Stomach (tissue), 9 donors: ENCODE measurements around the gene UNC93A. TPM values are rescaled to one million over a fixed set of nuclear protein-coding genes. Genes with fewer than 3 reads are reported as not detected.
"Not testable (repeated sequence)": the region's sequence is repeated elsewhere in the genome, so short reads cannot be mapped to it uniquely, and the experiment has no call there.

Experiments
- DNase-seq, 2 donors: peaks; one replicate each; pipeline versions ENCODE4 v3.0.0 to v3.0.0-alpha.2; 2013 to 2019
- H3K27ac ChIP-seq, 5 donors: fragments of 200-600 bp in 4 of 5; sonication (generic) in 4 of 5; one replicate each; pipeline ENCODE4 v1.5.1; 2013 to 2019; ENCODE audit warnings: mild to moderate bottlenecking in 1 of 5, moderate library complexity in 1 of 5
- H3K27me3 ChIP-seq, 3 donors: fragments of 200-600 bp; sonication (generic); one replicate each; pipeline ENCODE4 v1.5.1; 2017 to 2019; ENCODE audit warnings: mixed run types in 1 of 3
- H3K36me3 ChIP-seq, 4 donors: fragments of 200-600 bp; sonication (generic); 1 replicate in 3 of 4; 2 replicates in 1 of 4; pipeline ENCODE4 v1.5.1; 2016 to 2019
- H3K4me1 ChIP-seq, 4 donors: fragments of 200-600 bp; sonication (generic); one replicate each; pipeline ENCODE4 v1.5.1; 2016 to 2019
- H3K4me3 ChIP-seq, 4 donors: fragments of 200-600 bp; sonication (generic) in 3 of 4; one replicate each; pipeline ENCODE4 v1.5.1; 2016 to 2019; ENCODE audit warnings: mild to moderate bottlenecking in 1 of 4
- H3K9me3 ChIP-seq, 4 donors: fragments of 200-600 bp; sonication (generic); one replicate each; pipeline ENCODE4 v1.5.1; 2016 to 2019
- EP300 ChIP-seq: sonication (generic); formaldehyde crosslinking; IDR thresholded peaks from one replicate; pipeline ENCODE4 v1.6.1; 2017; ENCODE audit warnings: antibody characterized with exemption
- POLR2A ChIP-seq, 4 donors: fragments of 450-650 bp; IDR thresholded peaks; one replicate each; pipeline ENCODE4 v1.6.1; 2016; ENCODE audit warnings: antibody characterized with exemption in 4 of 4, control low read depth in 2 of 4, mild to moderate bottlenecking in 1 of 4, moderate library complexity in 1 of 4
- POLR2AphosphoS5 ChIP-seq, 3 donors: sonication (generic); formaldehyde crosslinking; IDR thresholded peaks; one replicate each; pipeline ENCODE4 v1.6.1; 2016; ENCODE audit warnings: antibody characterized with exemption in 3 of 3
- WGBS, 5 donors: extraction: QIAGEN DNeasy Blood & Tissue Kit in 3 of 5; methylation state at CpG; one replicate each; pipeline versions ENCODE4 v1.1.5 to v1.1.7; 2013 to 2018; 5-methylcytosine and 5-hydroxymethylcytosine counted together
- intact Hi-C: fragments of 100-400 bp; cut with DNase I; formaldehyde crosslinking; loops from one replicate; pipeline ENCODE4 v1.15.1; 2023; ENCODE audit warnings: low total_unique reads
- polyA plus RNA-seq, 3 donors: library from polyadenylated mRNA; stranded (reverse); fragments of 200-250 nt; gene quantifications; one replicate each; pipeline ENCODE4 v1.2.3, GENCODE V29; 2013
- total RNA-seq, 5 donors: library from RNA; depleted of rRNA; stranded (reverse); fragments of >200 nt; gene quantifications; one replicate each; pipeline versions ENCODE4 v1.1.0 to v1.2.3, GENCODE V29; 2014 to 2016
- TF ChIP-seq, protein P1 (sequence below), 7 experiments: fragments of 450-650 bp in 4 of 7; fragments of 200-600 bp in 3 of 7; sonication (generic) in 3 of 7; IDR thresholded peaks; one replicate each; pipeline ENCODE4 v1.5.1; 2016 to 2019; ENCODE audit warnings: antibody characterized with exemption in 7 of 7, control low read depth in 2 of 7, mild to moderate bottlenecking in 1 of 7
- donor health status: healthy with polysubstance abuse.
- donor health status: Bipolar disorder and iron deficiency.
- donor health status: healthy.

UNC93A gene
- total and polyA plus RNA-seq, 8 donors, result 0.13 to 0.73 TPM; not detected in 6

DNA sequence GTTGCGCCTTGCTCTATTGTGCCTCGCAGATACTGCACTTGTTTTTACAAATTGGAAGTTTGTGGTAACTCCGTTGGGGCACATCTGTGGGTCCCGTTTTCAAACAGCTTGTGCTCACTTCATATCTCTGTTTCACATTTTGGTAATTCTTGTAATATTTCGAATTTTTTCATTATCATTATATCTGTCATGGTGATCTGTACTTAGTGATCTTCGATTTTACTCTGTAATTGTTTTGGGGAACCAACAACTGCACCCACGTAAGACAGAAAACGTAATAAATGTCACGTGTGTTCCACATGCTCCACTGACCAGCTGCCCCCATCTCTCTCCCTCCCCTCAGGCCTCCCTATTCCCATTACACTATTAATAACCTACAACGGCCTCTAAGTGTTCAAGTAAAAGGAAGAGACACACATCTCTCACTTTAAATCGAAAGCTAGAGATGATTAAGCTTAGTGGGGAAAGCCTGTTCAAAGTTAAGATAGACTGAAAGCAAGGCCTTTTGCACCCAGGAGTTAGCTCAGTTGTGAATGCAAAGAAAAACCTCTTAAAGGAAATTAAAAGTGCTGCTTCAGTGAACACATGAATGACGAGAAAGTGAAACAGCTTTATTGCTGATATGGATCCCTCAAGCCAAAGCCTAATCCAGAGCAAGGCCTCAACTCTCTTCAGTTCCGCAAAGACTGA, 60.7 kb downstream of the UNC93A start:
- peaks cover 0 to 48% (median 18%) of the 10 kb centered on the region in 3 donors for H3K27me3 ChIP-seq
- H3K9me3 ChIP-seq, result peaks cover 0 to 8% (median 3%) of the 10 kb centered on the region in 4 donors
- no peak overlapping the region for H3K27ac ChIP-seq
- no peak for TF ChIP-seq POLR2AphosphoS5 (IDR thresholded peaks at IDR 0.05)
- TF ChIP-seq, protein P1, sequence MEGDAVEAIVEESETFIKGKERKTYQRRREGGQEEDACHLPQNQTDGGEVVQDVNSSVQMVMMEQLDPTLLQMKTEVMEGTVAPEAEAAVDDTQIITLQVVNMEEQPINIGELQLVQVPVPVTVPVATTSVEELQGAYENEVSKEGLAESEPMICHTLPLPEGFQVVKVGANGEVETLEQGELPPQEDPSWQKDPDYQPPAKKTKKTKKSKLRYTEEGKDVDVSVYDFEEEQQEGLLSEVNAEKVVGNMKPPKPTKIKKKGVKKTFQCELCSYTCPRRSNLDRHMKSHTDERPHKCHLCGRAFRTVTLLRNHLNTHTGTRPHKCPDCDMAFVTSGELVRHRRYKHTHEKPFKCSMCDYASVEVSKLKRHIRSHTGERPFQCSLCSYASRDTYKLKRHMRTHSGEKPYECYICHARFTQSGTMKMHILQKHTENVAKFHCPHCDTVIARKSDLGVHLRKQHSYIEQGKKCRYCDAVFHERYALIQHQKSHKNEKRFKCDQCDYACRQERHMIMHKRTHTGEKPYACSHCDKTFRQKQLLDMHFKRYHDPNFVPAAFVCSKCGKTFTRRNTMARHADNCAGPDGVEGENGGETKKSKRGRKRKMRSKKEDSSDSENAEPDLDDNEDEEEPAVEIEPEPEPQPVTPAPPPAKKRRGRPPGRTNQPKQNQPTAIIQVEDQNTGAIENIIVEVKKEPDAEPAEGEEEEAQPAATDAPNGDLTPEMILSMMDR (IDR thresholded peaks at IDR 0.05), result no peak
- no peak for TF ChIP-seq EP300
- no peak for TF ChIP-seq POLR2A (IDR thresholded peaks at IDR 0.05)
- intact Hi-C loops, result no loop called here
- H3K36me3 ChIP-seq, result no peaks in the 10 kb centered on the region
- no peak for DNase-seq
- peaks cover 8 to 20% (median 16%) of the 10 kb centered on the region in 4 donors for H3K4me1 ChIP-seq
- 51 to 55% (median 51%) methylated on average over 13 of the region's 13 CpGs for WGBS, 5 donors
- H3K4me3 ChIP-seq, result peak overlapping the region; percentile 38 to 56 (median 47)

GRCh38 chr6:167356874-167357273, 65.8 kb downstream of the UNC93A start:
- no peak overlapping the region for H3K27ac ChIP-seq
- peaks cover 0 to 8% (median 3%) of the 10 kb centered on the region in 4 donors for H3K9me3 ChIP-seq
- peaks cover 0 to under 1% (median 0%) of the 10 kb centered on the region in 4 donors for H3K4me1 ChIP-seq
- DNase-seq, result no peak
- H3K27me3 ChIP-seq, result peaks cover 0 to 26% (median 0%) of the 10 kb centered on the region in 3 donors
- TF ChIP-seq, protein P1 (IDR thresholded peaks at IDR 0.05), result no peak
- no peak for TF ChIP-seq POLR2A (IDR thresholded peaks at IDR 0.05)
- no peak for TF ChIP-seq POLR2AphosphoS5 (IDR thresholded peaks at IDR 0.05)
- TF ChIP-seq EP300, result no peak
- no peaks in the 10 kb centered on the region for H3K36me3 ChIP-seq
- intact Hi-C loops, result no loop called here
- WGBS, 5 donors, result 79 to 86% (median 81%) methylated on average over 3 of the region's 3 CpGs
- no peak overlapping the region for H3K4me3 ChIP-seq

DNA sequence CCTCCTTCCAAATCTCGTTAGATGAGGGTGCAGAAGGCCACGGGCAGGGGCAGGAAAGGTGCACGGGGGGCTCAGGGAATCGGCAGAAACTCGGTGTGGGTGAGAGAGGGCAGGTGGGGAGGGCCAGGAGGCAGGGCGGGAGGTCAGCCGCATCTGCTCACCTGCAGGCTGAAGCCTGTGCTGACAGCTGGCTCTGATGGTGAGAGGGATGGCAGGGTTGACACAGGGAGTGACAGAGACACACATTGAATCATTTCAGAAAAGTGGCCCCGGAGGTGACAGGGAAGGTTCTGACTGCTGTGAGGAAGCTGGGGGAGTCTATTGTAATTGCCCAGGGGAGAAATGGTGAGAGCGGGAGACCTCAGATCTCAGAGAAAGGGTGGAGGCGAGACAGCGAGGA, 67.3 kb downstream of the UNC93A start:
- peaks cover 0 to 18% (median 0%) of the 10 kb centered on the region in 3 donors for H3K27me3 ChIP-seq

GRCh38 chr6:167361170-167361569, 70.1 kb downstream of the UNC93A start:
- intact Hi-C loops, H3K27ac ChIP-seq, H3K27me3 ChIP-seq, DNase-seq, H3K4me3 ChIP-seq, H3K9me3 ChIP-seq, H3K4me1 ChIP-seq, H3K36me3 ChIP-seq: not testable (repeated sequence)
- WGBS, 5 donors, result 53 to 82% (median 60%) methylated on average over 1 of the region's 1 CpG

More for the DNA sequence above, 67.3 kb downstream of the UNC93A start:
- H3K4me1 ChIP-seq, intact Hi-C loops, H3K36me3 ChIP-seq, H3K4me3 ChIP-seq, H3K9me3 ChIP-seq, H3K27ac ChIP-seq, DNase-seq: not testable (repeated sequence)
- 64 to 99% (median 74%) methylated on average over 3 to 4 of the region's 11 CpGs for WGBS, 5 donors

Other genes starting within 250 kb of the UNC93A start
- under 1 TPM in 1 of 5 donors, not detected in 4; 0.92 TPM for gene CCR6, start 168.2 kb upstream of the UNC93A start, total RNA-seq
- under 1 TPM in 1 of 3 donors, not detected in 2; 0.13 TPM for gene CCR6, start 168.2 kb upstream of the UNC93A start, polyA plus RNA-seq
- gene GPR31, start 133.3 kb upstream of the UNC93A start, total RNA-seq, result under 1 TPM in 1 of 5 donors, not detected in 4; 0.18 TPM
- not detected for gene GPR31, start 133.3 kb upstream of the UNC93A start, polyA plus RNA-seq
- not detected for gene TTLL2, start 33.8 kb downstream of the UNC93A start, total RNA-seq
- not detected for gene TTLL2, start 33.8 kb downstream of the UNC93A start, polyA plus RNA-seq